NCI-H510A (cell line): ENCODE results near the gene VANGL2.
A peak's percentile ranks its signal among the peaks of the same experiment; 100 is the strongest.

Experiments used
- DNase-seq: peaks from one replicate; lab custom pipeline; 2025; lab: John Stamatoyannopoulos, UW

Gene VANGL2

GRCh38 chr1:160400223-160400645, at the start of gene VANGL2:
VANGL2 (plus strand) TSS chr1:160400564; CDS start chr1:160415838, 15,274 bp downstream.
- peak; percentile 47 for DNase-seq

- DNase-seq, result no peak
These were observed 48.7 kb upstream of the VANGL2 start for GRCh38 chr1:160351629-160352028.

- no peak for DNase-seq
These were observed 47.8 kb upstream of the VANGL2 start for GRCh38 chr1:160352555-160352954.

GRCh38 chr1:160353223-160353622, 47.1 kb upstream of the VANGL2 start:
- no peak for DNase-seq

GRCh38 chr1:160354388-160354985, 45.9 kb upstream of the VANGL2 start:
- no peak for DNase-seq

GRCh38 chr1:160357286-160358002, 42.9 kb upstream of the VANGL2 start:
- no peak for DNase-seq

GRCh38 chr1:160358073-160358472, 42.3 kb upstream of the VANGL2 start:
- DNase-seq, result no peak

GRCh38 chr1:160359559-160360226, 40.7 kb upstream of the VANGL2 start:
- no peak for DNase-seq

GRCh38 chr1:160360227-160360695, 40.1 kb upstream of the VANGL2 start:
- no peak for DNase-seq

GRCh38 chr1:160361199-160361598, 39.2 kb upstream of the VANGL2 start:
- no peak for DNase-seq

- no peak for DNase-seq
These were observed 38.6 kb upstream of the VANGL2 start for GRCh38 chr1:160361814-160362167.

- no peak for DNase-seq
These were observed 38.0 kb upstream of the VANGL2 start for GRCh38 chr1:160362168-160362957.

- DNase-seq, result no peak
These were observed 37.4 kb upstream of the VANGL2 start for GRCh38 chr1:160363010-160363409.

- DNase-seq, result no peak
These were observed 36.2 kb upstream of the VANGL2 start for GRCh38 chr1:160363951-160364735.

- no peak for DNase-seq
These were observed 35.0 kb upstream of the VANGL2 start for GRCh38 chr1:160365325-160365724.

GRCh38 chr1:160366731-160367515, 33.4 kb upstream of the VANGL2 start, which contains the start of gene NHLH1:
NHLH1 (plus strand) TSS chr1:160367071; CDS start chr1:160370732, 3,661 bp downstream.
- DNase-seq, result no peak

- no peak for DNase-seq
These were observed 32.9 kb upstream of the VANGL2 start for GRCh38 chr1:160367516-160367900.

- no peak for DNase-seq
These were observed 32.1 kb upstream of the VANGL2 start for GRCh38 chr1:160367934-160368923.

- no peak for DNase-seq
These were observed 31.3 kb upstream of the VANGL2 start for GRCh38 chr1:160369087-160369486.
